Brain microvascular endothelial cell (primary cell): ENCODE results near the gene ESYT3.

ENCODE experiments used
- DNase-seq: peaks from one replicate; pipeline ENCODE4 v3.0.0-alpha.2; 2020
- H3K27ac ChIP-seq: fragments of 250-450 bp; sonication (Bioruptor Pico); 2 replicates; pipeline ENCODE4 v1.5.1; 2020; ENCODE audit warnings: mild to moderate bottlenecking, moderate library complexity
- H3K27me3 ChIP-seq: fragments of 250-450 bp; sonication (Bioruptor Pico); replicated peaks from 2 replicates; pipeline ENCODE4 v1.5.1; 2020; ENCODE audit warnings: mild to moderate bottlenecking
- H3K36me3 ChIP-seq: fragments of 250-450 bp; sonication (Bioruptor Pico); replicated peaks from 2 replicates; pipeline ENCODE4 v1.5.1; 2020; ENCODE audit warnings: mild to moderate bottlenecking
- H3K4me3 ChIP-seq: 2 replicates; pipeline ENCODE4 v1.5.1; 2011; ENCODE audit warnings: low read depth, mild to moderate bottlenecking, control low read depth, low read length, moderate library complexity
- CTCF ChIP-seq: IDR thresholded peaks from 2 replicates; pipeline ENCODE4 v1.5.1; 2011; ENCODE audit warnings: low read depth, mild to moderate bottlenecking, moderate library complexity, low read length, control low read depth, inconsistent platforms; ENCODE audit errors: missing control alignments
- in situ Hi-C: cut with HindIII; loops from 2 replicates; pipeline ENCODE4 v1.10.0; 2017; ENCODE audit warnings: low sequenced_read_pairs, low pct_ligation_motif_present

The ESYT3 gene

DNA sequence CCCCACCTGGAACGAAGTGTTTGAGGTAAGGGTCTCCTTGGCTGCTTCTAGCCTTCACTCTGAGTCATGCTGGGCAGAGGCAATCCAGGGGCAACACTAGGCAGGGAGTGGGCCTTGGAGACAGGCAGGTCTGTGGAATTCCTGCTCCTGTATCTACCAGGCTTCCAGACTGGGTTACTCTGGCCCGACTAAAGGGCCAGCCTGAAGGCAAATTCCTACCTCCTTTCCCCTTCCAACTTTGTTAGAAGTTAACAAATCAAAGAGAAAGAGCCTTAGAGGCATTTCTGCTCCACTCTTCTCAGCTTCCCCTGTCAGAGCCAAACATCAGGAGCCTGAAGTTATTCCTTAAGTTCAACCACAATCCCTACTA lies 30.1 kb downstream of the ESYT3 start:
- H3K27ac ChIP-seq = no peak overlapping the region
- H3K27me3 ChIP-seq = no peaks in the 10 kb centered on the region
- DNase-seq = no peak
- H3K36me3 ChIP-seq = no peaks in the 10 kb centered on the region
- in situ Hi-C loops = no loop called here
- H3K4me3 ChIP-seq = no peak overlapping the region
- no peak for TF ChIP-seq CTCF

DNA sequence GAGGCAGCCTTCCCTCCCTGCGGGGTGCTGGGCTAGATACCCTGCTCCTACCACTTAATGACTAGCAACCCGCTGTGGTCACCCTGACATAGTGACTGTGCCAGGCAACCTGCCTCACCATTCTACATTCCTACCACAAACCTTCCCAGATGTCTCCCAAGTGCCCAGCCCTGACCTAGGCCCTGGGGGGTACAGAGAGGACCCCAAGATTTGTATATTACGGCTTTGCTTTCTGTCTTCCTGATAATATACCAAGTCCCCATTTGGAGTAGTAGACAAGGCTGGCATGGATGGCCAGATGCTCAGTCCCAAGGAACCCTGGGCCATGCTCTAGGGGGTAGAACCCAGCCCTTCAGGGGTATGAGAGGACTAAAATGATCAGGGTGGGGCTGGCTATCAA lies 31.0 kb downstream of the ESYT3 start:
- TF ChIP-seq CTCF = no peak
- Histone ChIP-seq H3K27me3 (no peaks in the 10 kb centered on the region), H3K4me3 (no peak overlapping the region), H3K27ac (no peak overlapping the region), H3K36me3 (no peaks in the 10 kb centered on the region)
- DNase-seq = no peak
- in situ Hi-C loops = no loop called here

DNA sequence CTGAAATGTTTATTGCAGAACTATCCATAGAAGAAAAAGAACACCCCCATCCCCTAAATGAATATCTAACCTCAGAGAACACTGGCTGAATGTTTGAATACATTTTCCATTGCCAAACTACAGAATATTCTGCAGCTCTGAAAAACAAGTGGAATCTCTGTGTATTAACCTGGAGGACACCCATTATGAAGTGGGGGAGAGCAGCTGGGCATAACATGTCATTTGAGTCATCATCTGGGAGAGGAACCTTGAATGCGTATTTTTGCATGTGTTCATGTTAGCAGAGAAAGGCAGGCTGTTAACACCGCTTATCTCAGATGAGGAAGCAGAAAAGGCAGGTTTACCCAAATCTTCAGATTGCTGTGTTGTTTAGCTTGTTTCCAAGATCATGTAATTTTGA lies 31.5 kb downstream of the ESYT3 start:
- no peaks in the 10 kb centered on the region for H3K36me3 ChIP-seq
- no peak for TF ChIP-seq CTCF
- H3K27me3 ChIP-seq = no peaks in the 10 kb centered on the region
- DNase-seq = no peak
- in situ Hi-C loops = no loop called here
- H3K4me3 ChIP-seq = no peak overlapping the region
- H3K27ac ChIP-seq = no peak overlapping the region

DNA sequence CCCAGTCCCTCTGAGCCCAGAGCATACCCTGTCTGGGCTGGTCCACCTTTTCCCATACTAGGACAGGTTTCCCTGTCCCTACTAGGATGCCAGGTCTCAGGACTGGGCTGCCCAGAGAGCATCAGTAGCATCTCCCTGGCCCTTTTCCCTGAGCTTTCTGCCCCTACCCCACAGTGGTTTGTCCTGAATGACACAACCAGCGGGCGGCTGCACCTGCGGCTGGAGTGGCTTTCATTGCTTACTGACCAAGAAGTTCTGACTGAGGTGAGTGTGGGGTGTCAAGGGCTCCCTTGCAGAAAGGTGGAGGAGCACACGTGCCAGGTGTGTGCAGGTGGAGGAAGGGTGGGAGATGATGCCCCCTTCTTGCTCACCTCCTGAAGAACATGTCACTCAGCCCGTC lies 33.5 kb downstream of the ESYT3 start:
- DNase-seq = no peak
- Histone ChIP-seq H3K36me3 (no peaks in the 10 kb centered on the region), H3K27ac (no peak overlapping the region), H3K27me3 (no peaks in the 10 kb centered on the region), H3K4me3 (no peak overlapping the region)
- in situ Hi-C loops = no loop called here
- no peak for TF ChIP-seq CTCF

DNA sequence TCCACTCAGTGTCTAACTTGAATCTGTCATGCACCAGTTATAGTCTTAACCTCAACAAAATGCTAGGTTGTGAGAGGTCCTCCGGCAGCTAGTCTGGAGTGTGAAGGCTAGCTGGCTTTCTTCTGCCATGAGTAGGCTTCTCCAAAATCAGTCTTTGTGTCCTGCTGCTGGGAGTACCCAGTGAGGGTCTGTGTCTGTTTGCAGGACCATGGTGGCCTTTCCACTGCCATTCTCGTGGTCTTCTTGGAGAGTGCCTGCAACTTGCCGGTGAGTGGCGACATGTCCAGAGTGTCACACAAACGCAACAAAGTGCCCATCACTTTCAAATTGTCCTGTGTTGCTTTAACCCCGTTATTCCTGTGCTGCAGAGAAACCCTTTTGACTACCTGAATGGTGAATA lies 34.0 kb downstream of the ESYT3 start:
- in situ Hi-C loops = no loop called here
- no peak for TF ChIP-seq CTCF
- no peaks in the 10 kb centered on the region for H3K27me3 ChIP-seq
- no peaks in the 10 kb centered on the region for H3K36me3 ChIP-seq
- DNase-seq = no peak
- H3K4me3 ChIP-seq = no peak overlapping the region
- no peak overlapping the region for H3K27ac ChIP-seq

DNA sequence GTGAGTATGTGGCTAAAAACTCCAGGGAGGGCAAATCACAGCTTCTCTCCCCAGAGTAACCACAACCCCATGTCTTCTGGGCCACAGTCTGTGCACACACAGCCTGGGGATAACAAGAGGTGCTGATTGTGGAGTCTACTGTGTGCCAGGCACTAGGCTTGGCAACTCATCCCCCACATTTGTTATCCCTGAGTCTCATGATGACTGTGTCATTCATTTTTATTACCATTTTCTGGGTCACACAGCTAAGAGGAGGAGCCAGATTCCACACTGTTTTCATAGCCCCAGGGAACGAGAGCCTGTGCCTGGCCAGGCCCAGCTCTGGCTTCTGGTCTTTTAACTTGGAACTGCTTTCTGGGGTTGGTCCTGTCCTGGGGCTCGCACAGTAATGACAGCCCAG lies 34.5 kb downstream of the ESYT3 start:
- H3K27ac ChIP-seq = no peak overlapping the region

More for the DNA sequence above, 34.5 kb downstream of the ESYT3 start:
- Histone ChIP-seq H3K36me3 (no peaks in the 10 kb centered on the region), H3K4me3 (no peak overlapping the region), H3K27me3 (no peaks in the 10 kb centered on the region)
- in situ Hi-C loops = no loop called here
- DNase-seq = peak; percentile 19
- TF ChIP-seq CTCF = no peak
